ENCODE measurements around the gene CCNL1. TPM values are rescaled to one million over a fixed set of nuclear protein-coding genes. Genes with fewer than 3 reads are reported as not detected.

Gene CCNL1
- total and polyA plus RNA-seq, 2 of the 8 experiments (the other 6 are each of a cell fraction or from before 2014, with no cell fraction given) = 64.5 to 68.6 TPM

DNA sequence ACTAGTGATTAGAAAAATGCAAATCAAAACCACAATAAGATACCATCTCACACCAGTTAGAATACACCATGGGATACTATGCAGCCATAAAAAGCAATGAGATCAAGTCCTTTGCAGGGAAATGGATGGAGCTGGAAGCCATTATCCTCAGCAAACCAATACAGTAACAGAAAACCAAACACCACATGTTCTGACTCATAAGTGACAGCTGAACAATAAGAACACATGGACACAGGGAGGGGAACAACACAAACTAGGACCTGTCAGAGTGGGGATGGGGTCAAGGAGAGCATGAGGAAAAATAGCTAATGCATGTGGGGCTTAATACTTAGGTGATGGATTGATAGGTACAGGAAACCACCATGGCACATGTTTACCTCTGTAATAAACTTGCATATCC is 36.0 kb upstream of the CCNL1 start (continued):
- TF ChIP-seq, protein P1, sequence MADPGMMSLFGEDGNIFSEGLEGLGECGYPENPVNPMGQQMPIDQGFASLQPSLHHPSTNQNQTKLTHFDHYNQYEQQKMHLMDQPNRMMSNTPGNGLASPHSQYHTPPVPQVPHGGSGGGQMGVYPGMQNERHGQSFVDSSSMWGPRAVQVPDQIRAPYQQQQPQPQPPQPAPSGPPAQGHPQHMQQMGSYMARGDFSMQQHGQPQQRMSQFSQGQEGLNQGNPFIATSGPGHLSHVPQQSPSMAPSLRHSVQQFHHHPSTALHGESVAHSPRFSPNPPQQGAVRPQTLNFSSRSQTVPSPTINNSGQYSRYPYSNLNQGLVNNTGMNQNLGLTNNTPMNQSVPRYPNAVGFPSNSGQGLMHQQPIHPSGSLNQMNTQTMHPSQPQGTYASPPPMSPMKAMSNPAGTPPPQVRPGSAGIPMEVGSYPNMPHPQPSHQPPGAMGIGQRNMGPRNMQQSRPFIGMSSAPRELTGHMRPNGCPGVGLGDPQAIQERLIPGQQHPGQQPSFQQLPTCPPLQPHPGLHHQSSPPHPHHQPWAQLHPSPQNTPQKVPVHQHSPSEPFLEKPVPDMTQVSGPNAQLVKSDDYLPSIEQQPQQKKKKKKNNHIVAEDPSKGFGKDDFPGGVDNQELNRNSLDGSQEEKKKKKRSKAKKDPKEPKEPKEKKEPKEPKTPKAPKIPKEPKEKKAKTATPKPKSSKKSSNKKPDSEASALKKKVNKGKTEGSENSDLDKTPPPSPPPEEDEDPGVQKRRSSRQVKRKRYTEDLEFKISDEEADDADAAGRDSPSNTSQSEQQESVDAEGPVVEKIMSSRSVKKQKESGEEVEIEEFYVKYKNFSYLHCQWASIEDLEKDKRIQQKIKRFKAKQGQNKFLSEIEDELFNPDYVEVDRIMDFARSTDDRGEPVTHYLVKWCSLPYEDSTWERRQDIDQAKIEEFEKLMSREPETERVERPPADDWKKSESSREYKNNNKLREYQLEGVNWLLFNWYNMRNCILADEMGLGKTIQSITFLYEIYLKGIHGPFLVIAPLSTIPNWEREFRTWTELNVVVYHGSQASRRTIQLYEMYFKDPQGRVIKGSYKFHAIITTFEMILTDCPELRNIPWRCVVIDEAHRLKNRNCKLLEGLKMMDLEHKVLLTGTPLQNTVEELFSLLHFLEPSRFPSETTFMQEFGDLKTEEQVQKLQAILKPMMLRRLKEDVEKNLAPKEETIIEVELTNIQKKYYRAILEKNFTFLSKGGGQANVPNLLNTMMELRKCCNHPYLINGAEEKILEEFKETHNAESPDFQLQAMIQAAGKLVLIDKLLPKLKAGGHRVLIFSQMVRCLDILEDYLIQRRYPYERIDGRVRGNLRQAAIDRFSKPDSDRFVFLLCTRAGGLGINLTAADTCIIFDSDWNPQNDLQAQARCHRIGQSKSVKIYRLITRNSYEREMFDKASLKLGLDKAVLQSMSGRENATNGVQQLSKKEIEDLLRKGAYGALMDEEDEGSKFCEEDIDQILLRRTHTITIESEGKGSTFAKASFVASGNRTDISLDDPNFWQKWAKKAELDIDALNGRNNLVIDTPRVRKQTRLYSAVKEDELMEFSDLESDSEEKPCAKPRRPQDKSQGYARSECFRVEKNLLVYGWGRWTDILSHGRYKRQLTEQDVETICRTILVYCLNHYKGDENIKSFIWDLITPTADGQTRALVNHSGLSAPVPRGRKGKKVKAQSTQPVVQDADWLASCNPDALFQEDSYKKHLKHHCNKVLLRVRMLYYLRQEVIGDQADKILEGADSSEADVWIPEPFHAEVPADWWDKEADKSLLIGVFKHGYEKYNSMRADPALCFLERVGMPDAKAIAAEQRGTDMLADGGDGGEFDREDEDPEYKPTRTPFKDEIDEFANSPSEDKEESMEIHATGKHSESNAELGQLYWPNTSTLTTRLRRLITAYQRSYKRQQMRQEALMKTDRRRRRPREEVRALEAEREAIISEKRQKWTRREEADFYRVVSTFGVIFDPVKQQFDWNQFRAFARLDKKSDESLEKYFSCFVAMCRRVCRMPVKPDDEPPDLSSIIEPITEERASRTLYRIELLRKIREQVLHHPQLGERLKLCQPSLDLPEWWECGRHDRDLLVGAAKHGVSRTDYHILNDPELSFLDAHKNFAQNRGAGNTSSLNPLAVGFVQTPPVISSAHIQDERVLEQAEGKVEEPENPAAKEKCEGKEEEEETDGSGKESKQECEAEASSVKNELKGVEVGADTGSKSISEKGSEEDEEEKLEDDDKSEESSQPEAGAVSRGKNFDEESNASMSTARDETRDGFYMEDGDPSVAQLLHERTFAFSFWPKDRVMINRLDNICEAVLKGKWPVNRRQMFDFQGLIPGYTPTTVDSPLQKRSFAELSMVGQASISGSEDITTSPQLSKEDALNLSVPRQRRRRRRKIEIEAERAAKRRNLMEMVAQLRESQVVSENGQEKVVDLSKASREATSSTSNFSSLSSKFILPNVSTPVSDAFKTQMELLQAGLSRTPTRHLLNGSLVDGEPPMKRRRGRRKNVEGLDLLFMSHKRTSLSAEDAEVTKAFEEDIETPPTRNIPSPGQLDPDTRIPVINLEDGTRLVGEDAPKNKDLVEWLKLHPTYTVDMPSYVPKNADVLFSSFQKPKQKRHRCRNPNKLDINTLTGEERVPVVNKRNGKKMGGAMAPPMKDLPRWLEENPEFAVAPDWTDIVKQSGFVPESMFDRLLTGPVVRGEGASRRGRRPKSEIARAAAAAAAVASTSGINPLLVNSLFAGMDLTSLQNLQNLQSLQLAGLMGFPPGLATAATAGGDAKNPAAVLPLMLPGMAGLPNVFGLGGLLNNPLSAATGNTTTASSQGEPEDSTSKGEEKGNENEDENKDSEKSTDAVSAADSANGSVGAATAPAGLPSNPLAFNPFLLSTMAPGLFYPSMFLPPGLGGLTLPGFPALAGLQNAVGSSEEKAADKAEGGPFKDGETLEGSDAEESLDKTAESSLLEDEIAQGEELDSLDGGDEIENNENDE (IDR thresholded peaks at IDR 0.05; ENCODE audit: insufficient replicate concordance, low read length) = no peak
- TF ChIP-seq KDM1A (IDR thresholded peaks at IDR 0.05; ENCODE audit: borderline replicate concordance, low read length) (no peak), YY1 (IDR thresholded peaks at IDR 0.05; ENCODE audit: low read depth, low read length) (no peak), POU5F1 (IDR thresholded peaks at IDR 0.05; ENCODE audit: low read depth, low read length) (no peak), EZH2 (IDR thresholded peaks at IDR 0.05; ENCODE audit: low read depth, low read length, severe bottlenecking) (no peak), HDAC6 (IDR thresholded peaks at IDR 0.05; ENCODE audit: low read depth, low read length) (no peak)
